ENCODE data around the gene NLRP9. TPM values are rescaled to one million over a fixed set of nuclear protein-coding genes. Genes with fewer than 3 reads are reported as not detected.

Gene NLRP9
- total and polyA plus RNA-seq, 2 of the 13 experiments (the other 11 are each of a cell fraction or from before 2014, with no cell fraction given): not detected

GRCh38 chr19:55667958-55668357 lies 70.2 kb downstream of the NLRP9 start:
- H3K9ac ChIP-seq (ENCODE audit: insufficient read depth, low read depth, low read length): no peak overlapping the region
- H3K36me3 ChIP-seq (replicated peaks in 1 of 2; ENCODE audit: control insufficient read depth in 1 of 2, insufficient read depth in 2 of 2, low read length in 2 of 2): peaks cover 54 to 74% of the 10 kb centered on the region in 2 experiments
- TF ChIP-seq POLR2A (IDR thresholded peaks at IDR 0.05; ENCODE audit: insufficient read depth in 1 of 2, low read depth in 2 of 2, low read length in 2 of 2) (0 out of 4 replicates have a peak, but pooled peaks of 1 of the 2 experiments have one; percentile 0), ZNF746 (CRISPR knock-in tag; IDR thresholded peaks at IDR 0.05) (no peak), ZNF12 (CRISPR knock-in tag; IDR thresholded peaks at IDR 0.05) (no peak), RBM22 (optimal IDR thresholded peaks at IDR 0.05; ENCODE audit: low read length) (peak; percentile 30)
- TF ChIP-seq, protein P1, sequence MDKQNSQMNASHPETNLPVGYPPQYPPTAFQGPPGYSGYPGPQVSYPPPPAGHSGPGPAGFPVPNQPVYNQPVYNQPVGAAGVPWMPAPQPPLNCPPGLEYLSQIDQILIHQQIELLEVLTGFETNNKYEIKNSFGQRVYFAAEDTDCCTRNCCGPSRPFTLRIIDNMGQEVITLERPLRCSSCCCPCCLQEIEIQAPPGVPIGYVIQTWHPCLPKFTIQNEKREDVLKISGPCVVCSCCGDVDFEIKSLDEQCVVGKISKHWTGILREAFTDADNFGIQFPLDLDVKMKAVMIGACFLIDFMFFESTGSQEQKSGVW (CRISPR knock-in tag; IDR thresholded peaks at IDR 0.05; ENCODE audit: borderline replicate concordance): no peak
- peaks cover 55% of the 10 kb centered on the region for H4K20me1 ChIP-seq (ENCODE audit: insufficient read depth, low read length)
- no peak overlapping the region for H2AFZ ChIP-seq (ENCODE audit: low read length)
- in situ Hi-C loops (cut with HindIII; ENCODE audit: extremely low pct_ligation_motif_present, low pct_unique_long_range_greater_than_20kb) (no loop called here), intact Hi-C loops (cut with micrococcal nuclease; ENCODE audit: unreplicated experiment) (no loop called here)
- H3K4me3 ChIP-seq (replicated peaks in 1 of 3; ENCODE audit: insufficient read depth in 1 of 3, low read depth in 2 of 3, low read length in 3 of 3): no peak overlapping the region
- H3K4me2 ChIP-seq (ENCODE audit: low read depth, low read length): no peak overlapping the region
- 81% methylated on average over 6 of the region's 11 CpGs for WGBS (ENCODE audit: low lambda C conversion rate)
- FAIRE-seq: no peak
- H3K27me3 ChIP-seq (ENCODE audit: control insufficient read depth in 1 of 2, insufficient read depth in 2 of 2, low read length in 2 of 2): no peaks in the 10 kb centered on the region
- CTCF ChIA-PET (ENCODE audit: low intra/inter-chr PET ratio, low total read pairs): no interaction called here
- ATAC-seq: no peak
- peaks cover 52% of the 10 kb centered on the region for H3K79me2 ChIP-seq (ENCODE audit: insufficient read depth, low read length)
- no TSS peak for BruUV-seq (replicated peaks)
- no peak for DNase-seq (ENCODE audit: low spot score)
- H3K9me3 ChIP-seq (ENCODE audit: low read length): no peaks in the 10 kb centered on the region
- H3K27ac ChIP-seq (ENCODE audit: extremely low read length, insufficient read depth, low read length): no peak overlapping the region
- H3K4me1 ChIP-seq (ENCODE audit: insufficient read depth, low read length): peaks cover 18% of the 10 kb centered on the region
- POLR2A ChIA-PET: interaction anchor here (0.9 kb wide), 1 partner anchor 14 kb away, joined by 4 read pairs; the partner anchor contains the start of gene U2AF2

- 96% methylated on average over 10 of the region's 12 CpGs for WGBS (ENCODE audit: low lambda C conversion rate)
- no peak overlapping the region for H2AFZ ChIP-seq (ENCODE audit: low read length)
- in situ Hi-C loops (cut with HindIII; ENCODE audit: extremely low pct_ligation_motif_present, low pct_unique_long_range_greater_than_20kb) (no loop called here), intact Hi-C loops (cut with micrococcal nuclease; ENCODE audit: unreplicated experiment) (no loop called here)
- peaks cover 55% of the 10 kb centered on the region for H4K20me1 ChIP-seq (ENCODE audit: insufficient read depth, low read length)
- FAIRE-seq (no peak), ATAC-seq (no peak), DNase-seq (ENCODE audit: low spot score) (no peak)
- H3K36me3 ChIP-seq (replicated peaks in 1 of 2; ENCODE audit: control insufficient read depth in 1 of 2, insufficient read depth in 2 of 2, low read length in 2 of 2): peaks cover 58 to 76% of the 10 kb centered on the region in 2 experiments
- H3K9me3 ChIP-seq (ENCODE audit: low read length): no peaks in the 10 kb centered on the region
- POLR2A ChIA-PET: no interaction called here
- peaks cover 18% of the 10 kb centered on the region for H3K4me1 ChIP-seq (ENCODE audit: insufficient read depth, low read length)
- no peaks in the 10 kb centered on the region for H3K27me3 ChIP-seq (ENCODE audit: control insufficient read depth in 1 of 2, insufficient read depth in 2 of 2, low read length in 2 of 2)
- H3K27ac ChIP-seq (ENCODE audit: extremely low read length, insufficient read depth, low read length): no peak overlapping the region
- H3K4me2 ChIP-seq (ENCODE audit: low read depth, low read length): no peak overlapping the region
- BruUV-seq (replicated peaks): no TSS peak
- CTCF ChIA-PET (ENCODE audit: low intra/inter-chr PET ratio, low total read pairs): no interaction called here
- no peak overlapping the region for H3K4me3 ChIP-seq (replicated peaks in 1 of 3; ENCODE audit: insufficient read depth in 1 of 3, low read depth in 2 of 3, low read length in 3 of 3)
- TF ChIP-seq, protein P2, sequence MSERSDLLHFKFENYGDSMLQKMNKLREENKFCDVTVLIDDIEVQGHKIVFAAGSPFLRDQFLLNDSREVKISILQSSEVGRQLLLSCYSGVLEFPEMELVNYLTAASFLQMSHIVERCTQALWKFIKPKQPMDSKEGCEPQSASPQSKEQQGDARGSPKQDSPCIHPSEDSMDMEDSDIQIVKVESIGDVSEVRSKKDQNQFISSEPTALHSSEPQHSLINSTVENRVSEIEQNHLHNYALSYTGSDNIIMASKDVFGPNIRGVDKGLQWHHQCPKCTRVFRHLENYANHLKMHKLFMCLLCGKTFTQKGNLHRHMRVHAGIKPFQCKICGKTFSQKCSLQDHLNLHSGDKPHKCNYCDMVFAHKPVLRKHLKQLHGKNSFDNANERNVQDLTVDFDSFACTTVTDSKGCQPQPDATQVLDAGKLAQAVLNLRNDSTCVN (CRISPR knock-in tag; IDR thresholded peaks at IDR 0.05; ENCODE audit: borderline replicate concordance): no peak
- TF ChIP-seq ZNF768 (CRISPR knock-in tag; IDR thresholded peaks at IDR 0.05) (peak; percentile 12; the same call in 1 of the 2 replicates), ZC3H4 (CRISPR knock-in tag; IDR thresholded peaks at IDR 0.05; ENCODE audit: borderline replicate concordance) (no peak)
- no peak overlapping the region for H3K9ac ChIP-seq (ENCODE audit: insufficient read depth, low read depth, low read length)
- H3K79me2 ChIP-seq (ENCODE audit: insufficient read depth, low read length): peaks cover 54% of the 10 kb centered on the region
Observed at GRCh38 chr19:55667511-55667910, 70.7 kb downstream of the NLRP9 start.
